SK-N-SH treated with all-trans-retinoic acid at 6 μM for 48 hours (cell line): ENCODE measurements around the gene RIC1.

Experiments used
- ATAC-seq: fragments of 200-7000 bp; cut with Tn5 transposase; 3 replicates; pipeline ENCODE4 v1.9.1; 2020; ENCODE audit warnings: mild to moderate bottlenecking, moderate library complexity
- ARNTL ChIP-seq: fragments of 450-650 bp; formaldehyde crosslinking; IDR thresholded peaks from 2 replicates; pipeline ENCODE4 v1.5.0; 2020; ENCODE audit warnings: low read depth, mild to moderate bottlenecking, moderate library complexity, borderline replicate concordance
- BACH2 ChIP-seq: fragments of 250-450 bp; sonication (Bioruptor Pico); IDR thresholded peaks from 2 replicates; pipeline ENCODE4 v1.9.0; 2021; ENCODE audit warnings: mild to moderate bottlenecking, borderline replicate concordance
- CSDC2 ChIP-seq: fragments of 250-450 bp; sonication (Bioruptor Pico); IDR thresholded peaks from 2 replicates; pipeline ENCODE4 v1.5.0; 2020; ENCODE audit warnings: mild to moderate bottlenecking, moderate library complexity
- ESRRG ChIP-seq: fragments of 250-450 bp; sonication (Bioruptor Pico); IDR thresholded peaks from 2 replicates; pipeline ENCODE4 v1.6.1; 2021; ENCODE audit warnings: mild to moderate bottlenecking
- GLIS3 ChIP-seq: fragments of 250-450 bp; sonication (Bioruptor Pico); IDR thresholded peaks from 2 replicates; pipeline ENCODE4 v1.5.0; 2020; ENCODE audit warnings: mild to moderate bottlenecking, moderate library complexity
- ISL1 ChIP-seq: fragments of 250-450 bp; sonication (Bioruptor Pico); IDR thresholded peaks from 2 replicates; pipeline ENCODE4 v2.1.2; 2022; ENCODE audit warnings: mild to moderate bottlenecking, moderate library complexity
- OSR1 ChIP-seq: fragments of 250-450 bp; sonication (Bioruptor Pico); IDR thresholded peaks from 2 replicates; pipeline ENCODE4 v1.8.0; 2022; ENCODE audit warnings: moderate library complexity, mild to moderate bottlenecking, inconsistent platforms
- PPARA ChIP-seq: fragments of 250-450 bp; sonication (Bioruptor Pico); IDR thresholded peaks from 2 replicates; pipeline ENCODE4 v1.5.0; 2020; ENCODE audit warnings: mild to moderate bottlenecking, borderline replicate concordance
- RARB ChIP-seq: fragments of 250-450 bp; sonication (Bioruptor Pico); IDR thresholded peaks from 2 replicates; pipeline ENCODE4 v1.8.0; 2021; ENCODE audit warnings: mild to moderate bottlenecking, moderate library complexity
- SNAI2 ChIP-seq: fragments of 250-450 bp; sonication (Bioruptor Pico); IDR thresholded peaks from 2 replicates; pipeline ENCODE4 v1.5.0; 2020; ENCODE audit warnings: mild to moderate bottlenecking, moderate library complexity
- TCF4 ChIP-seq: fragments of 250-450 bp; sonication (Bioruptor Pico); IDR thresholded peaks from 2 replicates; pipeline ENCODE4 v1.8.0; 2021; ENCODE audit warnings: mild to moderate bottlenecking, moderate library complexity, borderline replicate concordance
- TOX ChIP-seq: fragments of 250-450 bp; sonication (Bioruptor Pico); IDR thresholded peaks from 2 replicates; pipeline ENCODE4 v1.8.0; 2021; ENCODE audit warnings: mild to moderate bottlenecking, moderate library complexity, borderline replicate concordance
- ZC3H10 ChIP-seq: fragments of 250-450 bp; sonication (Bioruptor Pico); IDR thresholded peaks from 2 replicates; pipeline ENCODE4 v1.5.1; 2021; ENCODE audit warnings: mild to moderate bottlenecking, moderate library complexity
- ZFP30 ChIP-seq: fragments of 450-650 bp; formaldehyde crosslinking; IDR thresholded peaks from 2 replicates; pipeline ENCODE4 v1.5.0; 2022; ENCODE audit warnings: mild to moderate bottlenecking, moderate library complexity
- ZNF565 ChIP-seq: fragments of 450-650 bp; formaldehyde crosslinking; conservative IDR thresholded peaks from 2 replicates; pipeline ENCODE4 v1.5.0; 2020; ENCODE audit warnings: low read depth, mild to moderate bottlenecking, moderate library complexity
- ZNF70 ChIP-seq: fragments of 450-650 bp; formaldehyde crosslinking; IDR thresholded peaks from 2 replicates; pipeline ENCODE4 v1.5.0; 2020; ENCODE audit warnings: mild to moderate bottlenecking, moderate library complexity
- ZNF8 ChIP-seq: fragments of 450-650 bp; formaldehyde crosslinking; IDR thresholded peaks from 2 replicates; pipeline ENCODE4 v1.5.0; 2020; ENCODE audit warnings: mild to moderate bottlenecking, moderate library complexity
- TF ChIP-seq, protein P1 (sequence below): fragments of 250-450 bp; sonication (Bioruptor Pico); IDR thresholded peaks from 2 replicates; pipeline ENCODE4 v1.5.0; 2020; ENCODE audit warnings: mild to moderate bottlenecking, moderate library complexity
- TF ChIP-seq, protein P2 (sequence below): fragments of 250-450 bp; sonication (Bioruptor Pico); IDR thresholded peaks from 2 replicates; pipeline ENCODE4 v1.8.0; 2021; ENCODE audit warnings: low read depth, mild to moderate bottlenecking, moderate library complexity, borderline replicate concordance
- TF ChIP-seq, protein P3 (sequence below): fragments of 250-450 bp; sonication (Bioruptor Pico); IDR thresholded peaks from 2 replicates; pipeline ENCODE4 v1.8.0; 2020; ENCODE audit warnings: mild to moderate bottlenecking, moderate library complexity, borderline replicate concordance
- TF ChIP-seq, protein P4 (sequence below): fragments of 250-450 bp; sonication (Bioruptor Pico); IDR thresholded peaks from 2 replicates; pipeline ENCODE4 v1.5.1; 2021; ENCODE audit warnings: mild to moderate bottlenecking, moderate library complexity
- TF ChIP-seq, protein P5 (sequence below): fragments of 250-450 bp; sonication (Bioruptor Pico); IDR thresholded peaks from 2 replicates; pipeline ENCODE4 v1.5.1; 2020; ENCODE audit warnings: low read depth, mild to moderate bottlenecking, moderate library complexity

The RIC1 gene

DNA sequence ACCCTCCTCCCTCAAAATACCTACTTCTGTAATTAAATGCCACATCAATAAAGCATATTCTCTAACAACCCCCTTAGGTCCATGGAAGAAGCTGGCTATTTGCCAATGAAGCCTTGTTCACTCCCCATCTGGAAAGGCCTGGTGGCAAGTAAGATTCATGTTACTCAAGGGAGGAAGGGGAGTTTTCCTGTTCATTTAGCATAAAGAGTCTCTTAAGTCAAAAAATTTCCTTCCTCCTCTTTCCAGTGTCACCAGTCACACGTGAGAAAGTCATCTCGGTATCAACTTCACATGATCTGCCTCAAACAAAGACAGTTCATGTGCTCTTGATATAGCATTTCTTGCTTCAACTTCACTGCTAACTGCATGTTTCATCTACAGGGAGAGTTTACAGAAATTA is 32.7 kb upstream of the RIC1 start (continued):
- TF ChIP-seq TOX (CRISPR knock-in tag) (no peak), ZFP30 (no peak), ZC3H10 (CRISPR knock-in tag) (no peak)
- TF ChIP-seq, protein P1, sequence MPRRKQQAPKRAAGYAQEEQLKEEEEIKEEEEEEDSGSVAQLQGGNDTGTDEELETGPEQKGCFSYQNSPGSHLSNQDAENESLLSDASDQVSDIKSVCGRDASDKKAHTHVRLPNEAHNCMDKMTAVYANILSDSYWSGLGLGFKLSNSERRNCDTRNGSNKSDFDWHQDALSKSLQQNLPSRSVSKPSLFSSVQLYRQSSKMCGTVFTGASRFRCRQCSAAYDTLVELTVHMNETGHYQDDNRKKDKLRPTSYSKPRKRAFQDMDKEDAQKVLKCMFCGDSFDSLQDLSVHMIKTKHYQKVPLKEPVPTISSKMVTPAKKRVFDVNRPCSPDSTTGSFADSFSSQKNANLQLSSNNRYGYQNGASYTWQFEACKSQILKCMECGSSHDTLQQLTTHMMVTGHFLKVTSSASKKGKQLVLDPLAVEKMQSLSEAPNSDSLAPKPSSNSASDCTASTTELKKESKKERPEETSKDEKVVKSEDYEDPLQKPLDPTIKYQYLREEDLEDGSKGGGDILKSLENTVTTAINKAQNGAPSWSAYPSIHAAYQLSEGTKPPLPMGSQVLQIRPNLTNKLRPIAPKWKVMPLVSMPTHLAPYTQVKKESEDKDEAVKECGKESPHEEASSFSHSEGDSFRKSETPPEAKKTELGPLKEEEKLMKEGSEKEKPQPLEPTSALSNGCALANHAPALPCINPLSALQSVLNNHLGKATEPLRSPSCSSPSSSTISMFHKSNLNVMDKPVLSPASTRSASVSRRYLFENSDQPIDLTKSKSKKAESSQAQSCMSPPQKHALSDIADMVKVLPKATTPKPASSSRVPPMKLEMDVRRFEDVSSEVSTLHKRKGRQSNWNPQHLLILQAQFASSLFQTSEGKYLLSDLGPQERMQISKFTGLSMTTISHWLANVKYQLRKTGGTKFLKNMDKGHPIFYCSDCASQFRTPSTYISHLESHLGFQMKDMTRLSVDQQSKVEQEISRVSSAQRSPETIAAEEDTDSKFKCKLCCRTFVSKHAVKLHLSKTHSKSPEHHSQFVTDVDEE (CRISPR knock-in tag): no peak
- TF ChIP-seq, protein P2, sequence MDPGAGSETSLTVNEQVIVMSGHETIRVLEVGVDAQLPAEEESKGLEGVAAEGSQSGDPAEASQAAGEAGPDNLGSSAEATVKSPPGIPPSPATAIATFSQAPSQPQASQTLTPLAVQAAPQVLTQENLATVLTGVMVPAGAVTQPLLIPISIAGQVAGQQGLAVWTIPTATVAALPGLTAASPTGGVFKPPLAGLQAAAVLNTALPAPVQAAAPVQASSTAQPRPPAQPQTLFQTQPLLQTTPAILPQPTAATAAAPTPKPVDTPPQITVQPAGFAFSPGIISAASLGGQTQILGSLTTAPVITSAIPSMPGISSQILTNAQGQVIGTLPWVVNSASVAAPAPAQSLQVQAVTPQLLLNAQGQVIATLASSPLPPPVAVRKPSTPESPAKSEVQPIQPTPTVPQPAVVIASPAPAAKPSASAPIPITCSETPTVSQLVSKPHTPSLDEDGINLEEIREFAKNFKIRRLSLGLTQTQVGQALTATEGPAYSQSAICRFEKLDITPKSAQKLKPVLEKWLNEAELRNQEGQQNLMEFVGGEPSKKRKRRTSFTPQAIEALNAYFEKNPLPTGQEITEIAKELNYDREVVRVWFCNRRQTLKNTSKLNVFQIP: no peak
- TF ChIP-seq, all 23 proteins: peak for 0

DNA sequence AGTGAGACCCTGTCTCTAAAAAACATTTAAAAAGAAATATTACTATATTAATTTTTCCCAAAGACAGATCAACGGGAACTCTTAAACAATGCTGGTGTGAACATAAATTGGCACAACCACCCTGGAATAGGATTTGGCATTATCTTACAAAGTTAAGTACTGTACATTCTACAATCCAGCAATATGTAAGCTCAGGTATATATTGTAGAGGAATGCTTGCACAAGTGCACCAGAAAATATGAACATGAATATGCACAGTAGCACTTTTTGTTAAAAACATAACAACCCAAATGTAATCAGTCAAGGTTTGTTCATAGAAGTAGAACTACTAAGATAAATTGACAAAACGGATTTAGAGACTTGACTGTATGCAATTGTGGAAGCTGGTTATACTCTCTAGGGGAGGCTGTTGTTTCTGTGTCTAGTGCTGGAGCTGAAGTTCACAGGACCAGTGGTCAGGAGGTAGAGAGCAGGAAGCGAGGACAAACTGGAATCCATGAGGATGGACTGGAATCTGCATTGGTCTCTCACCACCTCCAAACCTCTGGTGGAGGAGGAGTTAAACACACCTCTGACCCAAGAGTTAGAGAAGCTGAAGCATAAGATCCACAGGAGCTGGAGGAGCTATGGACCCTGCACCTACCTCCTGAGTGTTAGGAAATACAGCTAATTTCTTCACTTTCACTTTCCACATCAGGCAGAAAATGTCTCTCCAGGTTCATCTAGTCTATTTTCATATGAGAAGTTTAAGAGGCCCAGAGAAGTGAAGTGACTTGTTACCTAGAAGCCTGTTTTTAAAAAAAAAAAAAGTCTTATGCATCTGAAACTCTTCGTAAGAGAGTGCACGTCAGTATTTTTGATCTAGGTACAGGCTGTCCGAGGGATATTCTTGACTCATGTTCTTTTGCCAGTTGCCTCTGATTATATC is 20.3 kb upstream of the RIC1 start:
- TF ChIP-seq, protein P3, sequence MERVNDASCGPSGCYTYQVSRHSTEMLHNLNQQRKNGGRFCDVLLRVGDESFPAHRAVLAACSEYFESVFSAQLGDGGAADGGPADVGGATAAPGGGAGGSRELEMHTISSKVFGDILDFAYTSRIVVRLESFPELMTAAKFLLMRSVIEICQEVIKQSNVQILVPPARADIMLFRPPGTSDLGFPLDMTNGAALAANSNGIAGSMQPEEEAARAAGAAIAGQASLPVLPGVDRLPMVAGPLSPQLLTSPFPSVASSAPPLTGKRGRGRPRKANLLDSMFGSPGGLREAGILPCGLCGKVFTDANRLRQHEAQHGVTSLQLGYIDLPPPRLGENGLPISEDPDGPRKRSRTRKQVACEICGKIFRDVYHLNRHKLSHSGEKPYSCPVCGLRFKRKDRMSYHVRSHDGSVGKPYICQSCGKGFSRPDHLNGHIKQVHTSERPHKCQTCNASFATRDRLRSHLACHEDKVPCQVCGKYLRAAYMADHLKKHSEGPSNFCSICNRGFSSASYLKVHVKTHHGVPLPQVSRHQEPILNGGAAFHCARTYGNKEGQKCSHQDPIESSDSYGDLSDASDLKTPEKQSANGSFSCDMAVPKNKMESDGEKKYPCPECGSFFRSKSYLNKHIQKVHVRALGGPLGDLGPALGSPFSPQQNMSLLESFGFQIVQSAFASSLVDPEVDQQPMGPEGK (CRISPR knock-in tag): no peak
- TF ChIP-seq GLIS3 (no peak), OSR1 (CRISPR knock-in tag) (no peak), ZNF565 (no peak), SNAI2 (CRISPR knock-in tag) (no peak), ZNF70 (CRISPR knock-in tag) (no peak), RARB (CRISPR knock-in tag) (no peak), ZC3H10 (CRISPR knock-in tag) (no peak), ESRRG (no peak), ARNTL (CRISPR knock-in tag) (no peak), ISL1 (CRISPR knock-in tag) (no peak), PPARA (no peak), TCF4 (no peak), CSDC2 (no peak), ZNF8 (CRISPR knock-in tag) (no peak), BACH2 (CRISPR knock-in tag) (no peak)
- TF ChIP-seq, protein P4, sequence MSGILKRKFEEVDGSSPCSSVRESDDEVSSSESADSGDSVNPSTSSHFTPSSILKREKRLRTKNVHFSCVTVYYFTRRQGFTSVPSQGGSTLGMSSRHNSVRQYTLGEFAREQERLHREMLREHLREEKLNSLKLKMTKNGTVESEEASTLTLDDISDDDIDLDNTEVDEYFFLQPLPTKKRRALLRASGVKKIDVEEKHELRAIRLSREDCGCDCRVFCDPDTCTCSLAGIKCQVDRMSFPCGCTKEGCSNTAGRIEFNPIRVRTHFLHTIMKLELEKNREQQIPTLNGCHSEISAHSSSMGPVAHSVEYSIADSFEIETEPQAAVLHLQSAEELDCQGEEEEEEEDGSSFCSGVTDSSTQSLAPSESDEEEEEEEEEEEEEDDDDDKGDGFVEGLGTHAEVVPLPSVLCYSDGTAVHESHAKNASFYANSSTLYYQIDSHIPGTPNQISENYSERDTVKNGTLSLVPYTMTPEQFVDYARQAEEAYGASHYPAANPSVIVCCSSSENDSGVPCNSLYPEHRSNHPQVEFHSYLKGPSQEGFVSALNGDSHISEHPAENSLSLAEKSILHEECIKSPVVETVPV: no peak
- TF ChIP-seq, protein P5, sequence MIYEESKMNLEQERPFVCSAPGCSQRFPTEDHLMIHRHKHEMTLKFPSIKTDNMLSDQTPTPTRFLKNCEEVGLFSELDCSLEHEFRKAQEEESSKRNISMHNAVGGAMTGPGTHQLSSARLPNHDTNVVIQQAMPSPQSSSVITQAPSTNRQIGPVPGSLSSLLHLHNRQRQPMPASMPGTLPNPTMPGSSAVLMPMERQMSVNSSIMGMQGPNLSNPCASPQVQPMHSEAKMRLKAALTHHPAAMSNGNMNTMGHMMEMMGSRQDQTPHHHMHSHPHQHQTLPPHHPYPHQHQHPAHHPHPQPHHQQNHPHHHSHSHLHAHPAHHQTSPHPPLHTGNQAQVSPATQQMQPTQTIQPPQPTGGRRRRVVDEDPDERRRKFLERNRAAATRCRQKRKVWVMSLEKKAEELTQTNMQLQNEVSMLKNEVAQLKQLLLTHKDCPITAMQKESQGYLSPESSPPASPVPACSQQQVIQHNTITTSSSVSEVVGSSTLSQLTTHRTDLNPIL (CRISPR knock-in tag): no peak
- TF ChIP-seq, all 23 proteins: peak for 0
- ATAC-seq: peak; percentile 68

DNA sequence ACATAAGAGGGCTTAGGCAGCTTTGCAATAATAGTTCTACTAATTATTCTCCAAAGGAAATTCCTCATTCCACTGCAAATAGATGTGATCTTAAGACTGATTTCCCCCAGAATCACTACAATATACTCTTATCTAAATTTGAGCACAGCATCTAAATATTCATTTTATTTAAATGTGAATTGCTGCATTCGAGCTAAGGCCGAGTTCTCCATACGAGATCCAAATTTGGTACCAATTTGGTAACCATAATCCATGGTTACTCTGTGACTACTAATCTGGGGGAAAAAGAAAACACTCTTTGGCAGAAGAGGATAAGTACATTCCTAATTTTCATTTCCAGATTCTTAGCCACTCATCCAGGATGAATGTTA is 19.7 kb upstream of the RIC1 start:
- no peak; the same call in 2 of the 3 replicates for ATAC-seq
- TF ChIP-seq PPARA: no peak
